ENCODE data around the gene CACHD1. TPM values are rescaled to one million over a fixed set of nuclear protein-coding genes. Genes with fewer than 3 reads are reported as not detected.
A peak's percentile ranks its signal among the peaks of the same experiment; 100 is the strongest.

CACHD1 gene
- total and polyA plus RNA-seq, 11 donors = 0.89 to 10.0 (median 2.4) TPM

- WGBS, 4 donors = 54 to 62% (median 58%) methylated on average over 3 of the region's 3 CpGs
- H3K27me3 ChIP-seq = no peaks in the 10 kb centered on the region
- H3K9me3 ChIP-seq = no peaks in the 10 kb centered on the region
- no peak for DNase-seq
- no peak overlapping the region for H3K27ac ChIP-seq
- TF ChIP-seq CTCF (IDR thresholded peaks at IDR 0.05) = no peak
- H3K36me3 ChIP-seq = no peaks in the 10 kb centered on the region
- intact Hi-C loops (cut with DNase I) = no loop called here
- no peak for ATAC-seq
- H3K4me1 ChIP-seq = no peaks in the 10 kb centered on the region
- H3K4me3 ChIP-seq = no peak overlapping the region
Observed at GRCh38 chr1:64433747-64434146, 36.2 kb upstream of the CACHD1 start.

DNA sequence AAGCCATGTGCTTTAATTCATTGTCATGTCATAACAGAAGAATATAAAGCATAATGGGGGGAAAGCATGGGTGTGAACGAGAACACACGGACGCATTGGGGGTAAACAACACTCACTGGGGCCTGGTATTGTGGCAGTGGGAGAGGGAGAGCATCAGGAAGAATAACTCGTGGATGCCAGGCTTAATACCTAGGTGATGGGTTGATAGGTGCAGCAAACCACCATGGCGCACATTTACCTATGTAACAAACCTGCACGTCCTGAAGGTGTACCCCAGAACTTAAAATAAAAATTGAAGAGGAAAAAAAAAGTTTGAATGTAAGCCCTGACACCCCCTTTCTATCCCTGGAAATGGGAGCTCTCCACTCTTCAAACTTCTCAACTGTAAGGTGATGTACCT, 34.9 kb upstream of the CACHD1 start:
- Histone ChIP-seq H3K36me3 (no peaks in the 10 kb centered on the region), H3K27me3 (no peaks in the 10 kb centered on the region), H3K4me1 (no peaks in the 10 kb centered on the region), H3K9me3 (no peaks in the 10 kb centered on the region), H3K27ac (no peak overlapping the region), H3K4me3 (no peak overlapping the region)
- no peak for TF ChIP-seq POLR2A (IDR thresholded peaks at IDR 0.05)
- TF ChIP-seq CTCF (IDR thresholded peaks at IDR 0.05) = no peak
- DNase-seq (no peak), ATAC-seq (no peak)
- 87 to 93% (median 88%) methylated on average over 6 of the region's 6 CpGs for WGBS, 4 donors
- intact Hi-C loops (cut with DNase I) = no loop called here

- DNase-seq (no peak), ATAC-seq (no peak)
- intact Hi-C loops (cut with DNase I) = no loop called here
- Histone ChIP-seq H3K27me3 (no peaks in the 10 kb centered on the region), H3K27ac (no peak overlapping the region), H3K4me3 (no peak overlapping the region), H3K9me3 (no peaks in the 10 kb centered on the region), H3K36me3 (no peaks in the 10 kb centered on the region), H3K4me1 (no peaks in the 10 kb centered on the region)
- TF ChIP-seq CTCF (IDR thresholded peaks at IDR 0.05) (no peak), POLR2A (IDR thresholded peaks at IDR 0.05) (no peak)
- WGBS, 4 donors = 89 to 93% (median 91%) methylated on average over 2 of the region's 2 CpGs
Observed at GRCh38 chr1:64437453-64437852, 32.5 kb upstream of the CACHD1 start.

- H3K9me3 ChIP-seq = no peaks in the 10 kb centered on the region
- no peaks in the 10 kb centered on the region for H3K36me3 ChIP-seq
- no peak overlapping the region for H3K27ac ChIP-seq
- peak in 1 of 5 donors; percentile 29 for DNase-seq
- intact Hi-C loops (cut with DNase I) = no loop called here
- ATAC-seq = peak in 3 of 4 donors; percentile 41 to 78 (median 75)
- no peaks in the 10 kb centered on the region for H3K4me1 ChIP-seq
- TF ChIP-seq CTCF (IDR thresholded peaks at IDR 0.05) (no peak), POLR2A (IDR thresholded peaks at IDR 0.05) (no peak)
- WGBS, 4 donors = 58 to 68% (median 64%) methylated on average over 7 of the region's 7 CpGs
- H3K4me3 ChIP-seq = no peak overlapping the region
- H3K27me3 ChIP-seq = no peaks in the 10 kb centered on the region
Observed at GRCh38 chr1:64440183-64440826, 29.6 kb upstream of the CACHD1 start.
